Measurements from ENCODE around the gene FNIP2.
"Not testable (repeated sequence)": the region's sequence is repeated elsewhere in the genome, so short reads cannot be mapped to it uniquely, and the experiment has no call there.

Gene FNIP2

DNA sequence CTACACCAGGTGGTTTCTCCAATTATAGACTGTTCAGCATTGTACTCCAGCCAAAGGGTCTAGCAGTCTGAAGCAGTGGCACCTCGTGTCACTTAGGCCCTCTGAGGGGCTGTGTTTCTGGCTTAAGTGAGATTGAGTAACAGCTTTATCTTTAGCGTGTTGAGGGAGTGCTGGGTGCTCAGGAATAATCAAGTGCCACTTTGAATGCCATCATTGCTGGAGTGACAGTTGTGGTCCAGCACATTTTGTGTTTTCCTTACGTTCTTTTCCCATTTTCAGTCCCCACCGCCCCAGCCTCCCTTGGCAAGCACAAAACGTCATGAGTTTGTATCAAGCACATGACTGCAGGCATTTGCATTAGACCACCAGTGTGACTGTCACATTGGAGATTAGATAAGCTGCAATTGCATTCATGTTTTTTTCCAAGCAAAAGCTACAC, 58.7 kb downstream of the FNIP2 start:
- H3K36me3 ChIP-seq (ENCODE audit: control insufficient read depth, insufficient read depth, low read length), result no peaks in the 10 kb centered on the region
- no peak overlapping the region for H3K9ac ChIP-seq (ENCODE audit: low read length)
- no peaks in the 10 kb centered on the region for H3K9me3 ChIP-seq (ENCODE audit: control insufficient read depth, insufficient read depth, low read depth, low read length)
- H3K27me3 ChIP-seq (ENCODE audit: control insufficient read depth, insufficient read depth, low read length), result no peaks in the 10 kb centered on the region
- no peak overlapping the region for H3K4me3 ChIP-seq (ENCODE audit: low read depth, low read length)
- peaks cover 12% of the 10 kb centered on the region for H3K4me1 ChIP-seq (ENCODE audit: control insufficient read depth, insufficient read depth, low read length)
- H3K27ac ChIP-seq (ENCODE audit: low read depth, low read length), result no peak overlapping the region

DNA sequence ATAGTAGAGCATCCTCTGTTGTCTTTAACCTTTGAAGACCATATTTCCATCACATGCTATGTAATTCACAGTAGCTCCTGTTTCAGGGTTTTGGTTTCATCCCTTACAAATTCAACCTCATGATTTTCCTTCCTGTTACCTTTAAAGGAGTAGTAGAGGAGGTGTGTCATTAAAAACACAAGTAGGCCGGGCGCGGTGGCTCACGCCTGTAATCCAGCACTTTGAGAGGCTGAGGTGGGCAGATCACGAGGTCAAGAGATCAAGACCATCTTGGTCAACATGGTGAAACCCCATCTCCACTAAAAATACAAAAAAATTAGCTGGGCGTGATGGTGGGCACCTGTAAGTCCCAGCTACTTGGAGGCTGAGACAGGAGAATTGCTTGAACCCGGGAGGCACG, 59.3 kb downstream of the FNIP2 start:
- H3K27me3 ChIP-seq (ENCODE audit: control insufficient read depth, insufficient read depth, low read length); H3K4me3 ChIP-seq (ENCODE audit: low read depth, low read length); H3K36me3 ChIP-seq (ENCODE audit: control insufficient read depth, insufficient read depth, low read length); H3K9ac ChIP-seq (ENCODE audit: low read length); H3K27ac ChIP-seq (ENCODE audit: low read depth, low read length); H3K9me3 ChIP-seq (ENCODE audit: control insufficient read depth, insufficient read depth, low read depth, low read length): not testable (repeated sequence)
- peaks cover 12% of the 10 kb centered on the region for H3K4me1 ChIP-seq (ENCODE audit: control insufficient read depth, insufficient read depth, low read length)

DNA sequence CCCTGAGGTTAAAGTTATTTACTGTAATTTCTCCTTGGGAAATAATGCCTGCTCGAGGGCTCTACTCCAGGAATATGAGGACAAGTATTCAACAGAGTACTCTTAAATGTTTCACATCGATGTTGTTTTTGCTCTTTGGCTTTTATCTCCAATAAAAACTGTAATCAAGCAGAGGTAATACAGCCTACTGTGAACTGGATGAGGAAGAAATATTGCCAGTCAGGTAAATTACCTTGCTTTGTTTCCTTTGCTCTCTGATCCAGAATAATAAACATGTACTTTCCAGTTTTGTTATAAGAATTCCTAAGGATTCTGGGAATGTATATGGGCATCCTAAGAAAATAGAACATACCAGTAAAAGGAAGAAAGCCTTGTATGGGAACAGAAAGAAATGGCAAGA, 60.4 kb downstream of the FNIP2 start:
- peaks cover 9% of the 10 kb centered on the region for H3K4me1 ChIP-seq (ENCODE audit: control insufficient read depth, insufficient read depth, low read length)
- no peaks in the 10 kb centered on the region for H3K9me3 ChIP-seq (ENCODE audit: control insufficient read depth, insufficient read depth, low read depth, low read length)
- H3K27ac ChIP-seq (ENCODE audit: low read depth, low read length), result no peak overlapping the region
- no peak overlapping the region for H3K4me3 ChIP-seq (ENCODE audit: low read depth, low read length)
- H3K36me3 ChIP-seq (ENCODE audit: control insufficient read depth, insufficient read depth, low read length), result no peaks in the 10 kb centered on the region
- no peaks in the 10 kb centered on the region for H3K27me3 ChIP-seq (ENCODE audit: control insufficient read depth, insufficient read depth, low read length)
- no peak overlapping the region for H3K9ac ChIP-seq (ENCODE audit: low read length)

DNA sequence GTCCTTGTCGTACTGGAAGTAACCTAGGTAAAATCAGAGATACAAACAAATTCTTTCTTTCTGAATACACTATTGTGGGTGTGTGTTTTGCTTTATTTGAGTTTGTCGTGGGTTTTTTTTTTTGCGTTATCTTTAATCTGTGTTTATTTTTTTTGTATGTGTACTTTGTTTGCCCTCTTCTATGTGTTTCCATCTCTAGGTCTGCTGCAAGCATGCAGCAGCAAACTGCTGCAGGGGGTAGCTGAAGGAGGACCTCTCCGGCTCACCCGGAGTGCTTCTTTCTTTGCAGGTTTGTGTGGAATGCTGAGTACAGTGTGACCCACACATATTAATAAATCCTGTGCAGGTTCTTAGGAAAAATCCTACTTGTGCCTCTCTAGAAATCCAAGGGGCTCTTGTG, 64.8 kb downstream of the FNIP2 start:
- Histone ChIP-seq H3K4me1 (ENCODE audit: control insufficient read depth, insufficient read depth, low read length) (peaks cover 10% of the 10 kb centered on the region), H3K9ac (ENCODE audit: low read length) (no peak overlapping the region), H3K4me3 (ENCODE audit: low read depth, low read length) (no peak overlapping the region), H3K27me3 (ENCODE audit: control insufficient read depth, insufficient read depth, low read length) (no peaks in the 10 kb centered on the region), H3K36me3 (ENCODE audit: control insufficient read depth, insufficient read depth, low read length) (peaks cover 2% of the 10 kb centered on the region; the same call in 1 of the 2 replicates), H3K27ac (ENCODE audit: low read depth, low read length) (no peak overlapping the region), H3K9me3 (ENCODE audit: control insufficient read depth, insufficient read depth, low read depth, low read length) (no peaks in the 10 kb centered on the region)

DNA sequence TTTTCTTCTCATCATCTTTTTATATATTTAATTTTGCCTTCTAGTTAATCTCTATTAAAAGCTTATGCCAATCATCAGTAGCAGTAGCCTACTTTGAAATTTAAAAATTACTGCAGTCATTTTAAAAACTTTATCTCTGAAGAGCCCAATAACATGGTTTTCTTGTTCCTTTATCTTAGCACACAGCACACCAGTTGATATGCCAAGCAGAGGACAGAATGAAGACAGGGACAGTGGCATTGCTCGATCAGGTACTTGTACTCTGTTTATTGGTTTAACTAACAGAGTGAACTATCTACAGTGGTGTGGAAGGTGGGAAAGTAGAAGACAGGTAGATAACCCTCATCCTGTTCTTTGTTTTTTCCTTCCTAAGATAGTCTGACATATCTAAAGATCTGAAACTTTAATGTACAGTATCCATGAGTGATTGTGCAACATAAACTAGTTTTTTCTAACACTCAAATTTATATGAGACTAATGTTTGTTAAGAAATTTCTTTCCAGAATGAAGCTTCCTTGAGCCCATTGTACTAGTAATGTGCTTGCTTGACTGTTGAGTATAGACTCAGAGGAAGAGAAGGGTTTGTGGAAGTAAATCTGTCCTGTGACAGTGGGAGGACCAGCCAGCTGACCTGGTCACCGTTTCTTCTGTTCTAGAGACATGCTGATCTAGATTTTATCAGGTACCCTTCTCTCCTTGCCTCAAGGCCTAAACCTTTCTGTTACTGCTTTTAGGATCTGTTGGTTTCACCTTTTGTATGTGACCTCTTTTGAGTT, 66.6 kb downstream of the FNIP2 start:
- H3K36me3 ChIP-seq (ENCODE audit: control insufficient read depth, insufficient read depth, low read length), result peaks cover 2% of the 10 kb centered on the region; the same call in 1 of the 2 replicates
- H3K9me3 ChIP-seq (ENCODE audit: control insufficient read depth, insufficient read depth, low read depth, low read length), result no peaks in the 10 kb centered on the region
- no peak overlapping the region for H3K27ac ChIP-seq (ENCODE audit: low read depth, low read length)
- no peaks in the 10 kb centered on the region for H3K27me3 ChIP-seq (ENCODE audit: control insufficient read depth, insufficient read depth, low read length)
- H3K4me1 ChIP-seq (ENCODE audit: control insufficient read depth, insufficient read depth, low read length), result peaks cover 10% of the 10 kb centered on the region
- H3K9ac ChIP-seq (ENCODE audit: low read length), result no peak overlapping the region
- H3K4me3 ChIP-seq (ENCODE audit: low read depth, low read length), result no peak overlapping the region

DNA sequence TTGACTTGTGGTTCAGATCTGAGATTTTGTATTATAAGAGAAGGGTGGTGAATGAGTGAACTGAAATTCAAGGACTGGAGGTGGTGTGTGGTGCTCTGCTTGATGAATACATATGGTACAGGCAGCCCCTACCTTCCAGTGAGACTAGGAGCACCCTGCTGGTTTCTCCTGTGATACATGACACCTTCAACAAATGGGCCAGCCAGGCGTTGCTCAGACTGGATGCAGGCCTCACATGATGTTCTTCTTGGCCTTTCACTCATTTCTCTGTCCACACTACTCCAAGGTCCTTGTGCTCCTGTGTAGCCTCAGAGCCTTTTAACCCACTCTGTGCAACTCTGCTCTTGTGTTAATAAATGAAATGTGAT, 67.2 kb downstream of the FNIP2 start:
- Histone ChIP-seq H3K4me1 (ENCODE audit: control insufficient read depth, insufficient read depth, low read length) (peaks cover 10% of the 10 kb centered on the region), H3K9me3 (ENCODE audit: control insufficient read depth, insufficient read depth, low read depth, low read length) (no peaks in the 10 kb centered on the region), H3K4me3 (ENCODE audit: low read depth, low read length) (no peak overlapping the region), H3K27me3 (ENCODE audit: control insufficient read depth, insufficient read depth, low read length) (no peaks in the 10 kb centered on the region), H3K36me3 (ENCODE audit: control insufficient read depth, insufficient read depth, low read length) (peaks cover 2% of the 10 kb centered on the region; the same call in 1 of the 2 replicates), H3K27ac (ENCODE audit: low read depth, low read length) (no peak overlapping the region), H3K9ac (ENCODE audit: low read length) (no peak overlapping the region)

DNA sequence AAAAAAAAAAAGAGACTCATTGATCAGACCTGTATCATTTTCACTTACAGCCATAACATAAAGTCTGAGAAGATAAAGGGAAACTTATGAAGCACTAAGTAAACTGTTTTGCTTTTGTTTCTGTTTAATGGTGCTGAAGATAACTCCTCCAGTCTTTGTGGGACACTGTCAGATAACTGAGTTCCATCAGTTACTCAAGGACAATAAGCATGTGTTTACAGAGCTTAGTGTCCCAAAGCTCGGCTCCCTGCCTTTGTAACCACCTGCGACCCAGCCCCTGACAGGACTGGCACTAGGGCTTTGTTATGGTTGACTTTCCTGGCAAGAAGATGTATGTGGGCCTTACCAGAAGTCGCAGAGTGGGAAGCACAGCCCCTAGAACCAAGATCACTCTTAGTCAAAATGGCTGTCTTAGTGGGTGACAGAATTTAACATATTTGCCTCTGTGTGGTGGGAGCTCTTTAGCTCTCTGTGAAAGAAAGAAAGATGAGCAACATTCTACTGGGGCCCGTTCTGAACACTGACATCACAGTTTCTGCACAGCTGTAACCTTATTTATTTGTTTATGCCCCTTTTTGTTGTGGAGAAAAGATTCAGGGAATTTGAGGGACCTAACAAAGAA, 68.1 kb downstream of the FNIP2 start:
- peaks cover 10% of the 10 kb centered on the region for H3K4me1 ChIP-seq (ENCODE audit: control insufficient read depth, insufficient read depth, low read length)
- H3K4me3 ChIP-seq (ENCODE audit: low read depth, low read length), result no peak overlapping the region
- no peaks in the 10 kb centered on the region for H3K9me3 ChIP-seq (ENCODE audit: control insufficient read depth, insufficient read depth, low read depth, low read length)
- H3K27me3 ChIP-seq (ENCODE audit: control insufficient read depth, insufficient read depth, low read length), result no peaks in the 10 kb centered on the region
- H3K27ac ChIP-seq (ENCODE audit: low read depth, low read length), result no peak overlapping the region
- no peak overlapping the region for H3K9ac ChIP-seq (ENCODE audit: low read length)
- peaks cover 2% of the 10 kb centered on the region; the same call in 1 of the 2 replicates for H3K36me3 ChIP-seq (ENCODE audit: control insufficient read depth, insufficient read depth, low read length)

DNA sequence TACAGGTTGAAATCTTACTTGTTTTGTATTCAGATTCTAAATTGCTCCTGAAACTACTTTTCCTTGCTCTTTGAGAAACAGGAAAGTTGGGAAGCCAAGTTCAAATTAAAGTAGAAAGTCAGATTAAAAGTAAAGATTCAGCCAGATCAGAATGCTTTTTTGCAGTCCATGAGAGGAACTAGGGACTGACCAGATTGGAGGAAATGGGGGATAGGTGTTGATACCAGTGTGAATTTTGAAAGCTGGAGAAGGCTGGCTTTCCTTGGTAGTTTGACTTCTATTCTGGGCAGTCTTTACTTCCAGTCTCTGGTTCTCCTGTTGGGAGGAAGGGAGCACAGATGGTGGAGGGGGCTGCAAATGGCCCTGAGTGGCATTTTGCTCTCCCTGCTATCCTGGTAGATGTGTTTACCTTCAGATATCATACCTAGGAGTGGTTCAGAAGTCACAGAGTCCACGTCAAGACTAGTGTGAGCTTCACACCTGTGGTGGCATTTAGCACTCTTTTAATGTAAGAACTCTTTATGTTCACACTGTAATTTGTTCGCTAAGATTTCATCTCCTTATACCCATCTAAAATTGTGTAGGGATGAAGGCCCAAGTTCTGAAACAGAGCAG, 68.8 kb downstream of the FNIP2 start:
- no peak overlapping the region for H3K27ac ChIP-seq (ENCODE audit: low read depth, low read length)
- H3K27me3 ChIP-seq (ENCODE audit: control insufficient read depth, insufficient read depth, low read length), result no peaks in the 10 kb centered on the region
- peaks cover 10% of the 10 kb centered on the region for H3K4me1 ChIP-seq (ENCODE audit: control insufficient read depth, insufficient read depth, low read length)
- H3K9ac ChIP-seq (ENCODE audit: low read length), result no peak overlapping the region
- no peaks in the 10 kb centered on the region for H3K9me3 ChIP-seq (ENCODE audit: control insufficient read depth, insufficient read depth, low read depth, low read length)
- H3K36me3 ChIP-seq (ENCODE audit: control insufficient read depth, insufficient read depth, low read length), result peaks cover 2% of the 10 kb centered on the region; the same call in 1 of the 2 replicates
- no peak overlapping the region for H3K4me3 ChIP-seq (ENCODE audit: low read depth, low read length)

DNA sequence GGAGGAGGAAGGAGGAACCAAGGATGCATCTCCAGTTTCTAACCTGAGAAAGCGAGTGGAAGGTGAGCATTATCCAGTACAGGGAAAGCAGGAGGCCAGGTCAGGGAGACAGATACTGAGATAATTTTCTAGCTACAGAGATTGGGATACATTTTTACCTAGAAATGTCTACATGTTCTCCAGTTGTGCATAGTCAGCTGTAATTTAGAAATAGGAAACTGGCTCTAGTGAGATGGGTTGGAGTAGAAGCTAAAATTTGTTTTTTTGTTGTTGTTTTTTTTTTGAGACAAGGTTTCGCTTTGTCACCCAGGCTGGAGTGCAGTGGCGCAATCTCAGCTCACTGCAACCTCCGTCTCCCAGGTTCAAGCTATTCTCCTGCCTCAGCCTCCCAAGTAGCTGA, 71.3 kb downstream of the FNIP2 start:
- Histone ChIP-seq H3K4me3 (ENCODE audit: low read depth, low read length) (no peak overlapping the region), H3K27ac (ENCODE audit: low read depth, low read length) (no peak overlapping the region), H3K9ac (ENCODE audit: low read length) (no peak overlapping the region), H3K4me1 (ENCODE audit: control insufficient read depth, insufficient read depth, low read length) (peaks cover 20% of the 10 kb centered on the region), H3K27me3 (ENCODE audit: control insufficient read depth, insufficient read depth, low read length) (no peaks in the 10 kb centered on the region), H3K36me3 (ENCODE audit: control insufficient read depth, insufficient read depth, low read length) (peaks cover 2% of the 10 kb centered on the region; the same call in 1 of the 2 replicates), H3K9me3 (ENCODE audit: control insufficient read depth, insufficient read depth, low read depth, low read length) (no peaks in the 10 kb centered on the region)

DNA sequence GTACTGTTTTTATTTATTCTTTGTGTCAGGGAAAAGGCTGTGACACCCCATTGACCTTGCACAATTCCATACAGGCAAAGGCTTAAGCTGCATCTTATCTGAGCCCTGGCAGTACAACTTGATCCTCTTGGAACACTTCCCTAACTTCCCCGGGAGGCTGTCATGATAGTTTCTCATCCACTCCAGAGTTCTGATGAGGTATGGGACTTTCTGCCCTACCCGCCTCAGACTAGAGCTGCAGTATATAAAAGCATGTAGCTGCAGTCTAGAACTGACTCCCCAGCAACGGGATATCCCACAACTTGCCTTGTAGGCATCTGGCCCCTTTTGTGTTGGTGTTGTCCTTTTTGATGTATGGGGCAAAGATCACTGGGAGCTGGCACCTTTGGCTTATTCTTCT, 72.7 kb downstream of the FNIP2 start:
- Histone ChIP-seq H3K4me3 (ENCODE audit: low read depth, low read length) (no peak overlapping the region), H3K4me1 (ENCODE audit: control insufficient read depth, insufficient read depth, low read length) (peaks cover 24% of the 10 kb centered on the region), H3K9me3 (ENCODE audit: control insufficient read depth, insufficient read depth, low read depth, low read length) (no peaks in the 10 kb centered on the region), H3K27ac (ENCODE audit: low read depth, low read length) (no peak overlapping the region), H3K36me3 (ENCODE audit: control insufficient read depth, insufficient read depth, low read length) (no peaks in the 10 kb centered on the region), H3K9ac (ENCODE audit: low read length) (no peak overlapping the region), H3K27me3 (ENCODE audit: control insufficient read depth, insufficient read depth, low read length) (no peaks in the 10 kb centered on the region)

Measured in HUES6 (cell line).